DMS79 treated with DMSO at 0.1 percent for 48 hours (cell line): ENCODE results near the gene RICTOR.
A peak's percentile ranks its signal among the peaks of the same experiment; 100 is the strongest.
"Not testable (repeated sequence)": the region's sequence is repeated elsewhere in the genome, so short reads cannot be mapped to it uniquely, and the experiment has no call there.

Experiments used
- DNase-seq: peaks from one replicate; lab custom pipeline; 2025; lab: John Stamatoyannopoulos, UW

The RICTOR gene

DNA sequence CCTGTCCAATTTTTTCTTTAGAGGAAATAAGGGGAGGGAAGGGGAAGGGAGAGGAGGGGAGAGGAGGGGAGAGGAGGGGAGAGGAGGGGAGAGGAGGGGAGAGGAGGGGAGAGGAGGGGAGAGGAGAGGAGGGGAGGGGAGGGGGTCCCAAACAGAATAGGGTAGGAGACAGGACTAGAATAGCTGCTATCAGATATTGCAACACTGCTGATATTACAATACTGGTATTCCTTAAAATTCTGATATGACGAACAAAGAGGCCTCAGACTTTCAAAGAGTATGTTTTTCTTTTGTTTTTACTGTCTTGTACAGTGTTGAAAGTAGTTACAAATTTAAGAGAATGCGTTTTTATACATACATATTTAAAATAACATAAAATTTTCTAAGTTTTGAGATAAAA is 67.5 kb downstream of the RICTOR start:
- DNase-seq: no peak

DNA sequence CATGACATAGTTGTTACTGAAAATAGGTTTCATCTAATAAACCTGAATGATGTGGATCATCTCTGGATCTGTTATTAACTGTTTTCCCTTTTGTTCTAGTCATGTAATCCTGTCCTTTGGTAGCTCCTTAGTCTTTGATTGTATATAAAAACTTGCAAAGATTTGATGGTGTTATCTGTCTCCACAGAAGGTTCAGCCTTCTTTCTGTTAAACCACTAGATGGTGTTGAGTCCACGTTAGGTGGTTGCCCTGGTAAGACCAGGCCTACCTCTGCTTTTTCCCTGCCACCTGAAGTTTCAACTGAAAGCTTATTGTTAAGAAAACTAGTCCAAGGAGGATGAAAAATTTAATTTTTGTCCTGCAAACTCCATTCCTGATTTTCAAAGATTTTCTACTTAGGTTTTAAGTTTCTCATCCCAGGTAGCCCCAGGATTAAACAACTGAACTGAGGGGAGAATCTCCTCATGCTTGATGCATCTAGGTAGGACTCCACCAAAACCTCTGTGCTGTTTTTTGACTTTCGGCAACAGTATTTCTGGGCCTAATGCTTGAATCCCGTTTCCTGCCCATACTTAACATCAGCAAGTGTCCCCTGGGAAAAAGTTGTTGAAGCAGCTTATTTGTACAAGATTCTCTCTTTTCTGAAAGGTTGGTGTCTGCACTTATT is 68.5 kb downstream of the RICTOR start:
- no peak for DNase-seq

DNA sequence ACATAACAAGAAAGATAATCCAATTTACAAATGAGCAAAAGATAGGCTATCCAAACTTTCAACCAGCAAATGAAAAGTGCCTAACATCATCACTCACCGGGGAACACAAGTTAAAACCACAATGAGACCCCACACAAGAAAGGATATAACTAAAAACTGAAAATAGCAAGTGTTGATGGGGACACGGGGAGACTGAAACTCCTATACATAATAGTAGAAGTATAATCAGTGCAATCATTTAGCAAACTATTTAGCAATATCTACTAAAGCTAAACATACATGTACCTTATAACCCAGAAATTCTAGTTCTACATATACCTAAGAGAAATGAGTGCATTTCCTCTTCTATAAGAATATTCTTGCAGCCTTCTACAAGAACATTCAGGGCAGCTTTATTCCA is 72.5 kb downstream of the RICTOR start:
- no peak for DNase-seq

DNA sequence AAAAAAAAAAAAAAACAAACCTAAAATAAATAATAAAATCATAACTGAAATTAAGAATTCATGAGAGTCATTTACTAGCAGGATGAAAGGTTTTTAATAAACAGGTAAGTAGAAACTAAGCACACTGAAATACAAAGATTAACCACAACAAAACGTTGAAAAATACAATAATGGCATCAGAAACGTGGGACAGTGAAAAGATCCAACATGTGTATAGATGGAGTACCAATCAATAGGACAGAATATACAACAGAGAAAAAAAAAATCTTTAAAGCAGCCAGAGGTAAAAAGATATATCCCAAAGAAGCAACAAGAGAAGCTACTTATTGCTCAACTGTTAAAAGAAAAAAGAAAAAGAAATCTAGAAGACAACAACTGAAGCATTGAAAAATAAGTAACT is 75.2 kb downstream of the RICTOR start:
- DNase-seq: no peak

DNA sequence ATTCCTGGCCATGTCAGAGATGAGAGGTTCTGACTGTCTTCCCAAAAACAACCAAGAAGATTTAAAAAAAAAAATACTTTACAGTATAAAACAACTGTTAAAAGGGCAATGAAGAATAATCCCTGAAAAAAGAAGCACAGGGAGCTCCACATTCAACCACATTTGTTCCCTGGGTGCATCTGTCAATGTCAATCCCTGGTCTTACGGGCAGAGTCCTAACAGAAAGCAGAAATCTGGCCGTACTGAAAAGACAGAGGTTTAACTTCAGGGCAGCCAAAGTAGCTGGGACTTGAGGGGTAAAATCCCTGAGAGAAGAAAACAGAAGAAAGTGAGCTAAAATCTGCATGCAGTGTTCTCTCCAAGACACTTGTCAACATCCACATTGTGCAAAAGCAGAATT is 76.6 kb downstream of the RICTOR start:
- DNase-seq: no peak

DNA sequence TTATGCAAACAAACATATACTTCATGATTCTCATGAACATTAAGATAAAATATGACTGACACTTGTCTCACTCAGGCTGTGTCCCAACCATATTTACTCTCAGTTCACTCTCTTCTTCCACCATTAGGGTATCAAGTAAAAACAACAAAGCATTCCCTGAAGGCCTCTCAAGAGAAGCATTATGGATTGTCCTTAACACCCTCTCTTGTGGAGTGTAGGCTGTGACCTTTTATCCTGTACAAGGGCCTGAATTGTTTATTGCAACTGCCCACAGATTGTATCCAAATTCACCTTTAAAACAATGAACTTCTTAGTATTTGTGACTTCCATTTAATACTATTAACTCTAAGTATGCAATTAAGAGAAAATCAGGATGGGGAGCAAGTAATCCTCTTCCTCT is 78.1 kb downstream of the RICTOR start:
- DNase-seq: no peak

DNA sequence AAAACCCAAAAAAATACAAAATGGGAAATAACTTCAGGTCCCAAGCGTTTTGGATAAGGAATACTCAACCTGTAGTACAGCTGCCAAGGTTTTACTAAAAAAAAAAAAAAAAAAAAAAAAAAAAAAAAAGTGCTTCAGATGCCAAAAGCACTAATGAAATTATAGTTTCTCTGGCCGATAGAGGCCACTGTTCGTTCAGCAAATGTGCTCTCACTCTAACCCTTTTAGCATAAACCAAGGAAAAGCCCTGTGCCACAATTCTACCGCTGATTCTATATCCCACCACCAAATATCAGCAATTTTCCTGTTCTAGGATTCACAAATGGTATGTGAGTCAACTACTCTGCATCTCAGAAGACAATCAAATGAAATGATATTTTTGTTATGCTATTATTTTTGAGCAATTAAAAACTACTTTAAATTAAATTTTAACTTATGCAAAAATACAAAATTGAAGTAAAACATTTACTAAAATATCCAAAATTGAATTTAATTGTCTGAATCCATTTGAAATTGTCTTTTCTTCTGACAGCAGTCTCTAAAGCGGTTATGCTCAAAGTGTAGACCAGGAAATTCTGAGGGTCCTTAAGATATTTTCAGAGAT is 79.8 kb downstream of the RICTOR start:
- DNase-seq: no peak

DNA sequence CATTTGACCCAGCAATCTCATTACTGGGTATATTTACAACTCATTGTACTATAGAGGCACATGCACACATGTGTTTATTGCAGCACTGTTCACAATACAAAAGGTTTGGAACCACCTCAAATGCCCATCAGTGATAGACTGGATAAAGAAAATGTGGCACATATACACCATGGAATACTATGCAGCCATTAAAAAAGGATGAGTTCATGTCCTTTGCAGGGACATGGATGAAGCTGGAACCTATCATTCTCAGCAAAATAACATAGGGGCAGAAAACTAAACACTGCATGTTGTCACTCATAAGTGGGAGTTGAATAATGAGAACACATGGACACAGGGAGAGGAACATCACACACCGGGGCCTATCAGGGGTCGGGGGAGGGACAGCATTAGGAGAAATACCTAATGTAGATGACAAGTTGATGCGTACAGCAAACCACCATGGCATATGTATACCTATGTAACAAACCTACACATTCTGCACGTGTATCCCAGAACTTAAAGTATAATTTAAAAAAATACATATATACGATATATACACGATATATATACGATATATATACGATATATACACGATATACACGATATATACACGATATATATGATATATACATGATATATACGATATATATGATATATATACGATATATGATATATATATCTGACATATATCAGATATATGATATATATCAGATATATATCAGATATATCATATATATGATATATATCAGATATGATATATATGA is 84.1 kb downstream of the RICTOR start:
- DNase-seq: not testable (repeated sequence)

DNA sequence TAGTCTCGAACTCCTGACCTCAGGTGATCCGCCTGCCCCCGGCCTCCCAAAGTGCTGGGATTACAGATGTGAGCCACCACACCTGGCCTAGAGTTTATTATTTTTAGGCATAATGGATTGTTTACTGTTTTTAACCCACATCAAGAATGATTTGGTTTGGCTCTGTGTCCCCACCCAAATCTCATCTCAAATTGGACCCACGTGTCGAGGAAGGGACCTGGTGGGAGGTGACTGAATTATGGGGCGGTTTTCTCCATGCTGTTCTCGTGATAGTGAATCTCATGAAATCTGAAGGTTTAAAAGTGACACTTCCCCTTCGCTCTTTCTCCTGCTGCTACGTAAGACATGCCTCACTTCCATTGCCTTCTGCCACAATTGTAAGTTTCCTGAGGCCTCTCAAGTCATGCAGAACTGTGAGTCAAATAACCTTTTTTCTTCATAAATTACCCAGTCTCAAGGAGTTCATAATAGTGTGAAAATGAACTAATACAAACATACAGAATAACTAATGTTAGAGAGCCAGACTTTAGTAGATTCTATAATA is 88.2 kb downstream of the RICTOR start:
- no peak for DNase-seq

DNA sequence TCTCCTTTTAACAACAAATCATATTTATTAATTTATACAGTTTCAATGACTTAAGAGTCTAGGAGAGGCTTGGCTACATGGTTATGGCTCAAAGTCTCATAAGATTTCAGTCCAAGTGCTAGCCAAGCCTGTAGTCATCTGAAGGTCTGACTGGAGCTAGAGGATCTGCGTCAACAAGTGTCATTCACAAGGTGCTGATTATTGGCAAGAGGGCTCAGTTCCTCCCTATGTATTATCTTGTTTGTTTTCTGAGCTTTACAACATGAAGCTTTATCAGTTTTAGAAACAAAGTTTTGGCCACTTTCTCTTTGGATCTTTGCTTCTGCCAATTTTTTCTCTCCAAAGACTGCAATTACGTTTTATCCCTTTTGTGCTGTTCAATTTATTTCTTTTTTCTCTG is 94.7 kb downstream of the RICTOR start:
- no peak for DNase-seq

DNA sequence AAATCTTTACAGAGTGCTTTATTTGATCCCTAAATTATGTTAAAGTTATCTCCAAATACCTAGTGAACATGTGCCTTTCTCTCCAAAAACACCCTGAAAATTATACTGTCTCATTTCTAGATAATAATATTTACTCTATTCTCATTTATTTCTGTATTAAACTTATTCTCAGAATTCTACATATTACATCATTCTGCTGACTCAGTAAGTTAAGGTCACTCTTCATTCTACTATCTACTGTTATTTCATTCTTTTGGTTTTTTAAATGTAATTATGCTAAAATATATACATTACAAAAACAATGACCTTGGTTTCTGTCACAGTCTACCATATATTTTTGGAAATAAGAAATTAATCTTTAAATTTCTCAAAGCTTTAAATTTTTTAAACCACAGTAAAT is 96.2 kb downstream of the RICTOR start:
- DNase-seq: no peak

DNA sequence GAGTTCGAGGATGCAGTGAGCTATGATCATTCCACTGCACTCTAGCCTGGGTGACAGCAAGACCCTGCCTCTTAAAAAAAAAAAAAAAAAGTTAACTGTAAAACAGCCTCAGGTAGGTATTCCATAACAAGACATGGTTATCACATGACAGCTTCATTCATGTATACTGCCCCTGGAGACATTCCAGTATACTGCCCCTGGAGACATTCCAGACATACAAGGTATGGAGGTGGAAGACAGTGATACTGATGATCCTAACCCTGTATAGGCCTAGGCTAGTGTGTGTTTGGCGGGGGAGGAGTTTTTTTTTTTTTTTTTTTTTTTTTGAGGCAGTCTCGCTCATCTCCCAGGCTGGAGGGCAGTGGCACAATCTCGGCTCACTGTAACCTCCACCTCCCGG is 105.5 kb downstream of the RICTOR start:
- no peak for DNase-seq

DNA sequence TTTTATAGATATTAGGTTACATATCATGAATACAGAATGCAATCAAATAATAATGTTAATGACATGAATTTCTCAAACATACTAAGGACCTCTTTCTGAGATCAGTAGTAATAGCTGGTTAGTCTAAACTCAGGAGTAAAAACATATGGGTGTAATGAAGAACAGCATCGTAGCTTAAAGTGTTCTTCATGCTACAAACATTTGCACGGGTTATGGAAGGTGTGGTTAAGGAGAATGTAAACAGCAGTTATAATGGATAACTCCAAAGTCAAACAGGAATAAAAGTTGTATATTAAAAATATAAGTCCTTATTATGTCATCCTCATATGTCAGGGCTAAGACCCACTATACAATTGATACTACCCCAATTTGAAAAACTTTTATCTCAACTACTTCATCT is 112.5 kb downstream of the RICTOR start:
- DNase-seq: no peak

DNA sequence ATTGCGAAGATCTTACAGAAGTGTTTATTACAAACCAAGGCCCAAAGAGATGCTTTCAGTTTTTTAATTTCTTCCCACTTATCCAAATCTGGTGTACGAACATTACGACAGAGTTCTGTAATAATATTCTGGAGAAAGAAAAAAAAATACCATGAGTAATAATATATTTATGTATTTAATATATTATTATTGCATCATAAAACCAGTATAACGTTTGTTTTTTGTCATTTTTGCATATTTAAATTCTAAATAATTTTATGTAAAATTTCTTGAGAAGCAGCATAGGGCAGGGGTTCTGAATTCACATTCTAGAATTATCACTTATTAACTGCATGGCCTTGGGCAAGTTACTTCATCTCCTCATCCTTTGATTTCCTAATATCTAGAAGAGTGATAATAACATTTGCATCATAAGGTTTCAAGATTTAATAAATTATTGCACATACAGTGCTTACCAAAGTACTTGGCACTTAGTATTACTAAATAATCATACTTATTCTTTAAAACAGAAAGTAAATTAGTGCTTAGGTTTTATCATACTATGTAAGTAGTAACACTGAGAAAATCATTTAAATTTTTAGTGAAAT is 120.7 kb downstream of the RICTOR start:
- no peak for DNase-seq

DNA sequence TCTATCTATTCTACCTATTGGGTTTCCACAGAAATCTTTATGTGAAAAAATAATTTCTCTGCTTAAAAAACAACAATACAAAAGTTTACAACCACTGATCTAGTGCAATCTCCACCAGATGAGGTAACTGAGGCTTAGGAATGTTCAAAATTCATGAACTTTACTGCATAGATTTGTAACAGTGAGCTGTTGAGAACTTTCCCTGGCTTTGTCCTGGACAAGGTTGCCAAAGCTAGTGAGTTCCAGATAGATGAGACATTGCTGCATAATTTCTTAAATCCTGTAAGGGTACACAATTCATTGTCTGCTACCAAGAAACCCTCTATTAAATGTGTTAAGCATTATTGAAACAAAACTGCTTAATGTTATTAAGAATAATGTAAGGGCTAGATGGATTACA is 125.7 kb downstream of the RICTOR start:
- no peak for DNase-seq

DNA sequence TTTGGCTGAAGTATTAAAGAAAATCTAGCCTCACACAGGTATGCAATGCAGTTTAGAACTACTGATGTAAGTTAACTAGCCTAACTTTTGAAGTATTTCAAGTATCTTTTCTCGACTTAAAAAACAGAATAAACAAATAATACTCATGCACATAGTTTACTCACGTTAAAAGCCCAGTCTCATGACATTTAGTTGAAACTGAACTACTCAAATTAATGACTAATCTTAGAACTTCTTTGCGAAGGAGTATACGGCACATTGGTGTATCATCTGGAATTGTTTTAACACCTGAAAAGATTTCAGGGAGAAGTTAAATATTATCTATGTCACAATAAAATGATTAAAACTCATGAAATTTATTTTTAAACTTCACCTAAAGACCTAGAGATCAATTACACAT is 129.9 kb downstream of the RICTOR start:
- DNase-seq: no peak

DNA sequence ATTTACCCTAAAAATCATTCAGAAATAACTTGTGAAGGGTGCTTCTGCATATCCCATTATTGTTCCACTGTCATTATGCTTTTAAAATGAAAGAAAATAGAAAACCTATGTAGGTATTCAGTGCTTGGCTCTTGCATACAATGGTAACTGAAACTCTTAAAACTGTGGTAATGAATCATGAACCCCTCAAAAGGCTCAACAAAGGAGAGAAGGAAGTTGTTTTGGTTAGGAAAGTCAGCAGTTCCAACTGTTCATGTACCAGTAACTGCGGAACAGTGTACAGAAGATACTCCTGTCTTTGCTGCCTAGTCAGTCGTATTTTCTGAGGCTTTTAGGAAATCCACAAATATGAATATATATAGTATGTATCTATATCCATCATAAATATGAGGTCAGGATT is 132.3 kb downstream of the RICTOR start:
- DNase-seq: no peak

DNA sequence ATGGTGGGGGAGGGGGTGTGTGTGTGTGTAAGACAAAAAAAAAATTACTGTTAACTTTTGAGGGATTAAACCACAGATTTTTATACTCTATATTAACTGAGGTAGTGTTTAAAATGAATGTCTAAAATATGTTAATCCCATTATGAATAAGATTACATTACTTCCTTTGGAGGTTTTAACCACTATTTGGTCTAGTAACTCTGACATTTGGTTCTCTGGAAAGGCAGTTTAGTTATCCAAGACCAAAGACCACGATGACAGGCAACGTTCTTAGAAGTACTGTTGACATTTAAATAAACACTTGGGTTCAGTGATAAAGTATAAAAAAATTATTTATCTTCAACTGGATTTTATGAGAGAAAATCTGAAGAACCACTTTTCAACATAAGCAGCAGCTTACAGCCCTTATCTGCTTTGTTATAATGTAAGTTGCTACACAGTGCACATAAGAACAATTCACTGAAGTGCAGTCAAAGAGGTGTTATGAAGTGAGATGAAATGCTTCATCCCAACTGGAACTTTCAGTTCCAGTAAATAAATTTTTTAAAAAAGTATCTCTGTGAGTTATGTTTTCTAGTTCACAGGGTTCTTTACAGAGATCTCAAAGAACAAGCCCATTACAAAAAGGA is 133.9 kb downstream of the RICTOR start:
- DNase-seq: peak; percentile 24

DNA sequence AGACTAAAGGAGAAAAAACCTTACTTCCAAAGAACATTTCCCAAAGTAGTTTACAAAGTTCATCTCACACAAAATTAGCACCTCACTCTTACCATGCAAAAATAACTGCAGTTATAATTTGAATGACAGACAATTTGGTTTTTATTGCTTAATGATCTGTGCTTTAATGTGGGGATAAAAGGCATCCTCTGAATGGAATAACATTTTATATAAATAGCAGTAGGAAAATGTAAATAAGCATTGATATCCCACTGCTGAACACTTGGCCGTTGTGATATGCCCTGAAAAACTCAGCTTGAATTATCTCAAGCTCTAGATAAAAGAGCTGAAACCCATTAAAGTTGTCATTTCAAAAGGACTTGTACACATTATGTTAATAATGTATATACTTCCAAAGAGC is 135.2 kb downstream of the RICTOR start:
- DNase-seq: no peak

DNA sequence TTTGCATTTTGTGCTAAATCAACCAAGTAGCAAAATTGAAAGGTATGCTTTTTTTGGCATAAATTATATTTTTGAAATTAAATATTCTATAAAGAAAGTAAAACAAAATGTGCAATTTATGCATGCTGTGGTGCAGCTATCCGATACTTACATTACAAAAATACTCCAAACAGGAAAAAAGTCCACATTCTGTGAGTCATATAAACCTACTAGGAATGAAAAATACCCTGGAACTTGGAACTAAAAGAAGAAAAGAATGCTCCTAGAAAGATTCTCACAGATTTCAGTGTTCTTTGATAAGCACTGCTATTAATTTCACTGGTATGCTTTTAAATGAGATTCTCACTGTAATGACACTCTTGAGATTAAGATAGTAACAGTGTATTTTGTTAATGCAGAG is 135.8 kb downstream of the RICTOR start:
- no peak for DNase-seq

DNA sequence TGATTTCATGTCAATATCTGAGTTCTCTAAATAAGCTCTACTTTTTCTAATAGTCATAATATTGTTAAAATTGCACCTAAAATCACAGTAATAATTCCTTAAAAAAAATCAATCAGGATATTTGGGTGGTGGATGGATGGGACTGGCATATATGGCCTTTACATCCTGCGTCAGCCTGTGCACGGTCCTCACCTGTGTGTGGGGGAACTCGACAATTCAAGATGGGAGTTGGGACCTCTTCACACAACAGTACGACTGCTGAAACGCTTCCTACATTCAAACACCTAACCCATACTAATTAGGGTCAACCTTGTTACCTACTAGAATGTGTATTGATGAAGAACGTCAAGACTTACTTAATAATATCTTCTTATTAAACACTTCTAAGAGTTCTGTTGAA is 137.9 kb downstream of the RICTOR start:
- no peak for DNase-seq

DNA sequence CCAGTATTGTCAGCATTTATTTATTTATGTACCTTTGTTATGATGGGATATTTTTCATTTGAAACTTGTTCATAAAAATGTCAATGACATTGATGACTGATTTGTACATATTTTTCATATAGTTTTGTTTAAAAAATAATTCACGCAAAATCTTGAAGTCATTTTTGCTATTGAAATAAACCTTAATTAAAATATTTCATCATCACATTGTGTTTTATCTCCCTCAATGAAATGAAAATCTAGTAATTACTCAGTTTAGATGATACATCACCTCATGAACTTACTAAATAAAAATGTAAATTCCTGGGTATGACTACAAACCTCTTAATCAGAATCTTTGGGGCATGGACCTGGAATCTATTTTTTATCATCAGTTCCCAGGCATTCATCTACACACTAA is 138.8 kb downstream of the RICTOR start:
- no peak for DNase-seq
